CD4-positive, alpha-beta T cell treated with Interleukin-6 for 4 hours (primary cell): ENCODE results near the gene CREBBP.

ENCODE experiments used
- DNase-seq: peaks from one replicate; pipeline ENCODE4 v3.0.0-alpha.2; 2020; ENCODE audit warnings: mixed read lengths

Gene CREBBP

DNA sequence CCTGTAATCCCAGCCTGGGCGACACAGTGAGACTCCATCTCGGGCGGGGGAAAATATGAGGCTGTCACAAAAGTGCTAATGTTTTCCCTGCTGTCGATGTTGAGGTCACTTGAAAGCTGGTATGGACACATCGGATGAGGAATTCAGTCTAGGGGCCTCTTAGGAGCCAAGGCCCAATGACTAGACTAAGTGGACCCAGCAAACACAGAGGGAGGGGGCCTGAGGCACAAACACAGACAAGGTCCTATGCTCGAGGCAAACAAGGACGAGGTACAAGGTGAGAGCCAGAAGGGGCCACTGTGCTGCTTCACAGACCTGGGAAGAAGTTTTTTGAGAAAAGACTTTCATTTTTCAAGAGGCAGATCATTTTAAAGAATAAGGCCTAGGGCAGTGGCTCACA, 178.4 kb downstream of the CREBBP start:
- no peak for DNase-seq

DNA sequence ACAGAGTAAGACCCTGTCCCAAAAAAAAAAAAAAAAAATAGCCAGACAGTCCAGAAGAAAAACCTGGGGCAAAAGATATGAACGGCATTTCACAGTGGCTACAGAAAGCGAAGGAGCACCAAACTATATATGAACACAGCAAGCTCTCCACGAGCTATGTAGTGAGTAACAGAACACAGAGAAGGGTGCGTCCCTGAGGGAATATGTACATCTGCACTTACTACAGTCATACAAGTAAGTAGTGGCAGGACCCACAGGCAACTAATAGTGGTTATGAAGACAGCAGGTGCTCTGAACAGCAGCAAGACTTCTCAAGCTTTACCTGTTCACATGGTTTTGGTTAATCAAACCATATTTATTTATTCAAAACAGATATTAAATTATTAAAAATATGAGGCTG, 179.0 kb downstream of the CREBBP start:
- DNase-seq = no peak

DNA sequence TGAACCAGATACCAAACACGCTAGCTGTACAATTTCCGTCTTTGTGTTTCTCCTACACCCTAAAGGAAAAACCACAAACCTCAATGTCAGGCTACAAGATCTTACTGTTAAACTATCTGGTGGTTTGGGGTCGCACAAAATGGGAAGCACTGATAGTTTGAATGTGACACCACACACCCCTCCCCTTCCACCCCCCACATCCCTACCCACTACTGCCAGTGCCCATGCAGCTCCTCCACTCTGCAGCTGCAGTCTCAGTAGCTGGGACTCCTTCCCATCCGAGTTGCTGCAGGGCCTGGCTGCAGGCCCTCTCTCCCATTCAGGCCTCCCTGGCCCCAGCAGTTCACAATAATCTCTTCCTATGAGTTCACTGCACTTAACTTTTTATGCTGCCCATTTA, 181.6 kb downstream of the CREBBP start:
- DNase-seq = peak; percentile 12

- no peak for DNase-seq
Observed at GRCh38 chr16:3696425-3697218, 183.9 kb downstream of the CREBBP start.

DNA sequence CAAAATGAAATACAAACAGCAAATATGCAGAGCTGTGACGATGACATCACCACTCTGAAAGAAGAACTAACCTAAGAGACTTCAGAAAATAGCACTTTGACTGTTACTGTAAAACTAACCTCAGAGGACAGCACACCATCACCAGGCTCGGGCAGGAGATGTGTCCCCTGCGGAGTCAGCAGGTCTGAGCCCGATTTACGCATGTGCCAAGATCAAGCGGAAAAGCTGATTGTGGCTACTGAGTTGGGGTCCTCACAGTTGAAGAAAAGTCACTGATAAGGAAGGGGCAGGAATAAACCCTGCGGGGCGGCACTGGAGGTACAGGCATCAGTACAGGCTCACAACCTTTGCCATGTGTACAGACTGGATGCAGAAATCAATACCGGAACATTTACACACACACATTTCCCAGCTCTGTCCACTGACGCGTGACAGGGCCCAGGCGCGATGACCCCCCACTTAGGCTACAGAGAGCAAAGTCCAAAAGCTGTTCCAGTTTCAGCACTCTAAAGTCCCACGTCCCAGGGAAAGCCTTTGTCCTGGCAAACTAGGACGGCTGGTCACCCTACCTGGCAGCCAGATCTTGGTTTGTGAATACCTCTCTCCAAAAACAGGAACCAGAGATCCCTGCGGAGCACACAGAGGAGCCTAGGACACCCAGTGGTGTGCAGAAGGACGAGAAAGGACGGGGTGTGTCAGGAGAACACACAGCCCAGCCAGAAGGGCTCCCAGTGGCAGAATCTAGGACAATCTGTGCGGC, 184.7 kb downstream of the CREBBP start:
- DNase-seq = no peak

DNA sequence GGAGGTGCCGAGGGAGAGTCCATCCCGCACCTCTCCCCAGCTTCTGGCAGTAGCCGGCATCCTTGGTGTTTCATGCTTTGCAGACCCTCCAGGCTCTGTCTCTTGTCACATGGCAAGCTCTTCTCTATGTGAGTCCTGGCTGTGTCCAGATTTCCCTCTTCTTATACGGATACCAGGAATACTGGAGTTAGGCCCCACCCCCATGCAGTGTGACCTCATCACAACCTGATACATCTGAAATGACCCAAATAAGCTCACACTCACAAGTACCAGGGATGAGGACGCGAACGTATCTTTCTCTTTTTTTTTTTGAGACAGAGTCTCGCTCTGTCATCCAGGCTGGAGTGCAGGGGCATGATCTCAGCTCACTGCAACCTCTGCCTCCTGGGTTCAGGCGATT, 186.5 kb downstream of the CREBBP start:
- DNase-seq = no peak

DNA sequence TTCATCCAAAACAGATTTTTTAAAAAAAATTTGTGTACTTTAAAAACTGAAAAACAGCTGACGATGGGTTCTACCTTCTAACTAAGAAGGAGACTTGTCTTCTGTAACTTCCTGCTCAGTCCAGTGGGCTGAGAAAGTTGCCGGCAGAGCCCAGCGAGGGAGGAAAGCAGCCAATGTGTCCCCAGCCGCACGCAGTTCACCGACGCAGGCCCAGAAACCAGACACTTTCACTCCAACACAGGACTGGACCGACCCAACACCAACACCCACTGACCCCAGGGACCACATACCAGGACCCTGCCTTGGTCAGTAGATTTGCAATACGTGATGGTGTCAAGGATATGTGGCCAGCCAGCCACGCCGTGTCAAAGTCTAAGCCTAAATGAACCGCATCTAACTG, 188.8 kb downstream of the CREBBP start:
- no peak for DNase-seq

- peak; percentile 8 for DNase-seq
Observed at GRCh38 chr16:3690980-3691720, 189.4 kb downstream of the CREBBP start.

- peak; percentile 88 for DNase-seq
Observed at GRCh38 chr16:3690470-3690928, 190.0 kb downstream of the CREBBP start.

DNA sequence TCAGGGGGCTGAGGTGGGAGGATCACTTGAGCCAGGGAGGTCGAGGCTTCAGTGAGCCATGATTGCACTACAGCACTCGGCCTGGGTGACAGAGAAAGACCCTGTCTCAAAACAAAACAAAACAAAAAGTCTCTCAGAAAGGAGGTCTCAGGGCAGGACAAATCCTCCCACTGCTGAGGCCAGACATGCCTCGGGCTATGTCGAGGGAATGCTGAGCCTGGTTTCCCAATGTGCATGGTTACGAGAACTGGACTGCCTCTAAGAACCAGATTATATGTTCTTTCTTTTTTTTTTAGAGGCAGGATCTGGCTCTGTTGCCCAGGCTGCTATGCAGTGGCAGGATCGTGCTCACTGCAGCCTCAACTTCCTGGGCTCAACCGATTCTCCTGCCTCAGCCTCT, 190.8 kb downstream of the CREBBP start:
- DNase-seq = no peak

DNA sequence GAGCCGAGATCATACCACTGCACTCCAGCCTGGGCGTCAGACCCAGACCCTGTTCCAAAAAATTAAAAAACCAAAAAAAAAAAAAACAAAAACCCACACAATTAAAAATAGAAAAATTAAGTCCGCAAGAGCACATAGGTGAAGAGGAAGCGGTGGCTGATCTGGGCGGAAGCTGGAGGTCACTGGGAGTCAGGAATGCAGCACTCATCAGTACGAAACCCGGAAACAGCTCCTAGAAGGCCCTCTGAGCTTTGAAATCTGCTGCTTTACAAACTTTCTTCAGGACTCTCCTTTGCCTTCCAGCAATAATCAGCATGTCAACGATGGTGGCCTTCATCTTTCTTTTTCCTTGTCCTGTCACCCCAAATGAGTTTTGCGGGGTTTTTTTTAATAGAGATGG, 192.7 kb downstream of the CREBBP start:
- no peak for DNase-seq

DNA sequence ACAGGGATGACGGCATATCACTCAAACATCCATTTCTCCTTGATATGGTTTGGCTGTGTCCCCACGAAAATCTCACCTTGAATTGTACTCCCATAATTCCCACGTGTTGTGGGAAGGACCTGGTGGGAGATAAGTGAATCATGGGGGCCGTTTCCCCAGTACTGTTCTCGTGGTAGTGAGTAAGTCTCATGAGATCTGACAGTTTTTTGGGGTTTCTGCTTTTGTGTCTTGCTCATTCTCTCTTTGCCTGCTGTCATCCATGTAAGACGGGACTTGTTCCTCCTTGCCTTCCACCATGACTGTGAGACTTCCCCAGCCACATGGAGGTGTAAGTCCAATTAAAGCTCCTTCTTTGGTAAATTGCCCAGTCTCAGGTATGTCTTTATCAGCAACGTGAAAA, 193.5 kb downstream of the CREBBP start:
- DNase-seq = no peak

GRCh38 chr16:3681206-3681605, 199.3 kb downstream of the CREBBP start:
- no peak for DNase-seq

- DNase-seq = no peak
Observed at GRCh38 chr16:3677994-3678393, 202.5 kb downstream of the CREBBP start.

GRCh38 chr16:3675601-3676130, 204.8 kb downstream of the CREBBP start:
- DNase-seq = no peak
